Measurements from ENCODE around the gene MCRIP2.

The MCRIP2 gene

GRCh38 chr16:649631-650030 lies 8.0 kb downstream of the MCRIP2 start:
- DNase-seq (ENCODE audit: low read depth): peak; percentile 49
- TF ChIP-seq, protein P1, sequence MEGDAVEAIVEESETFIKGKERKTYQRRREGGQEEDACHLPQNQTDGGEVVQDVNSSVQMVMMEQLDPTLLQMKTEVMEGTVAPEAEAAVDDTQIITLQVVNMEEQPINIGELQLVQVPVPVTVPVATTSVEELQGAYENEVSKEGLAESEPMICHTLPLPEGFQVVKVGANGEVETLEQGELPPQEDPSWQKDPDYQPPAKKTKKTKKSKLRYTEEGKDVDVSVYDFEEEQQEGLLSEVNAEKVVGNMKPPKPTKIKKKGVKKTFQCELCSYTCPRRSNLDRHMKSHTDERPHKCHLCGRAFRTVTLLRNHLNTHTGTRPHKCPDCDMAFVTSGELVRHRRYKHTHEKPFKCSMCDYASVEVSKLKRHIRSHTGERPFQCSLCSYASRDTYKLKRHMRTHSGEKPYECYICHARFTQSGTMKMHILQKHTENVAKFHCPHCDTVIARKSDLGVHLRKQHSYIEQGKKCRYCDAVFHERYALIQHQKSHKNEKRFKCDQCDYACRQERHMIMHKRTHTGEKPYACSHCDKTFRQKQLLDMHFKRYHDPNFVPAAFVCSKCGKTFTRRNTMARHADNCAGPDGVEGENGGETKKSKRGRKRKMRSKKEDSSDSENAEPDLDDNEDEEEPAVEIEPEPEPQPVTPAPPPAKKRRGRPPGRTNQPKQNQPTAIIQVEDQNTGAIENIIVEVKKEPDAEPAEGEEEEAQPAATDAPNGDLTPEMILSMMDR (IDR thresholded peaks at IDR 0.05; ENCODE audit: insufficient read depth, low read depth, low read length, missing control alignments): no peak
- H3K4me3 ChIP-seq (ENCODE audit: low read depth, low read length): peak overlapping the region; percentile 75

- DNase-seq (ENCODE audit: low read depth): no peak
- TF ChIP-seq, protein P1 (IDR thresholded peaks at IDR 0.05; ENCODE audit: insufficient read depth, low read depth, low read length, missing control alignments): no peak
- no peak overlapping the region for H3K4me3 ChIP-seq (ENCODE audit: low read depth, low read length)
Observed at GRCh38 chr16:651844-652243, 10.2 kb downstream of the MCRIP2 start.

DNA sequence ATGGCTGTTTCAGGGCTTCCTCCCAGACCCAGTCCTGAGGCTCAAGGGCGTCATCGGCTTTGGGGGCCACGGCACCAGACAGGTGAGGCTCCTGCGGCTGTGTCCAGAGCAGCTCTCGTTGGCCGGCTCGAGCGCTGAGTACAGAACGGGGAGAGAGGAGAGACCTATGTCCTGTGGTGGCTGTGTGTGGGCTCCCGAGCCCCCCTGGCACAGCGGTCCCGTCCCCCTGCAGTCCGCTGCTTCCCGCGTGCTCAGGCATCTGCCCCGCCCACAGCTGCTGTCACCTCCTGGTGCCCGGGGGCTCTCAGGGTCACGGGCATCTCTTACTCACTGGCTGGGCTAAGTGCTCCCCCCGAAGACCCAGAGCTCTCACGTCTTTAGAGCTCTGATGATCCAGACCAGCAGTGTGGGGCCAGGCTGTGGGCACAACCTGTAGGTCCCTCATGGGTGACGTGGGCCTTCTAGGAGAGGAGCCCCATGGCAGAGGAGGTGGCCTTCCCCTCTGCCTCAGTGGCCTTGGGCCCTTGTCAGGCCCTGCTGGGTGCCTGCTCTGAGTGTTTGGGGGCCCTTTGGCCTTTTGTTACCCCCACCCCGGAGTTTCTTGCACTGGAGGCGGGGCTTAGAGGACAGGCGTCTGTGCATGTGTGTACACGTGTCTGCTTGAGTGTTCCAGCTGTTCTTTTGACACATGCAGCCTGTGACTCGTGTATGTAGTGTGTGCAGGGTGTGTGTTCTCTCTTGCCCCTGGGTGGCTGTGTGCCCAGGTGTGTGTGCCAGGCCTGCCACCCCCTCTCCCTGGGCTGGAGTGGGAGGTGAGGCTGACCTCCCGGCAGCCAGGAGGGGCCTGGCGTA lies 11.1 kb downstream of the MCRIP2 start:
- H3K4me3 ChIP-seq (ENCODE audit: low read depth, low read length): no peak overlapping the region
- DNase-seq (ENCODE audit: low read depth): no peak
- TF ChIP-seq, protein P1 (IDR thresholded peaks at IDR 0.05; ENCODE audit: insufficient read depth, low read depth, low read length, missing control alignments): no peak

DNA sequence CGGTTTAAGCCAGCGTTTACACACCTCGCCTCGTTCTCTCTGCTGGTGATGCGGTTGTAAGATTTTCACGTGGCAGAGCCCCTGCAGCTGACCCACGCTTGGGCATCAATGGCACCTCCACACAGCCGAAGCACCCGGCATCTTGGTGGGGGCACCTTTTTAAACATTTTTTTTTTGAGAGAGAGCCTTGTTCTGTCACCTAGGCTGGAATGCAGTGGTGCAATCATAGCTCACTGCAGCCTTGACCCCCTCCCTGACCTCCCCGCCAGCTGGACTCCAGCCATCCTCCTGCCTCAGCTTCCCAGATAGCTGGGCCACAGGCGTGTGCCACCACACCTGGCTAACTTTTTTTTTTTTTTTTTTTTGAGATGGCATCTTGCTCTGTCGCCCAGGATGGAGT lies 12.4 kb downstream of the MCRIP2 start:
- H3K4me3 ChIP-seq (ENCODE audit: low read depth, low read length): no peak overlapping the region
- DNase-seq (ENCODE audit: low read depth): no peak
- TF ChIP-seq, protein P1 (IDR thresholded peaks at IDR 0.05; ENCODE audit: insufficient read depth, low read depth, low read length, missing control alignments): no peak

GRCh38 chr16:657487-657886 lies 15.9 kb downstream of the MCRIP2 start:
- no peak overlapping the region for H3K4me3 ChIP-seq (ENCODE audit: low read depth, low read length)
- DNase-seq (ENCODE audit: low read depth): no peak
- TF ChIP-seq, protein P1 (IDR thresholded peaks at IDR 0.05; ENCODE audit: insufficient read depth, low read depth, low read length, missing control alignments): no peak

GRCh38 chr16:658679-659571 lies 17.3 kb downstream of the MCRIP2 start:
- DNase-seq (ENCODE audit: low read depth): no peak
- TF ChIP-seq, protein P1 (IDR thresholded peaks at IDR 0.05; ENCODE audit: insufficient read depth, low read depth, low read length, missing control alignments): no peak

More at GRCh38 chr16:658679-659571, 17.3 kb downstream of the MCRIP2 start:
- no peak overlapping the region for H3K4me3 ChIP-seq (ENCODE audit: low read depth, low read length)
